ENCODE measurements around the gene ATMIN.

Gene ATMIN

GRCh38 chr16:81014672-81015071 lies 21.0 kb upstream of the ATMIN start:
- no peak for TF ChIP-seq CTCF (IDR thresholded peaks at IDR 0.05; ENCODE audit: low read depth, low read length)
- no peak for DNase-seq (ENCODE audit: low read depth, low spot score)
- in situ Hi-C loops (cut with HindIII; ENCODE audit: low sequenced_read_pairs): no loop called here
- no peak overlapping the region for H3K4me3 ChIP-seq (ENCODE audit: low read depth, low read length)

- no peak for TF ChIP-seq CTCF (IDR thresholded peaks at IDR 0.05; ENCODE audit: low read depth, low read length)
- in situ Hi-C loops (cut with HindIII; ENCODE audit: low sequenced_read_pairs): no loop called here
- no peak for DNase-seq (ENCODE audit: low read depth, low spot score)
- H3K4me3 ChIP-seq (ENCODE audit: low read depth, low read length): no peak overlapping the region
Observed at GRCh38 chr16:81018496-81018895, 17.1 kb upstream of the ATMIN start.

GRCh38 chr16:81026429-81026828 lies 9.2 kb upstream of the ATMIN start:
- no peak for TF ChIP-seq CTCF (IDR thresholded peaks at IDR 0.05; ENCODE audit: low read depth, low read length)
- DNase-seq (ENCODE audit: low read depth, low spot score): no peak
- in situ Hi-C loops (cut with HindIII; ENCODE audit: low sequenced_read_pairs): no loop called here
- no peak overlapping the region for H3K4me3 ChIP-seq (ENCODE audit: low read depth, low read length)

GRCh38 chr16:81029930-81030604 lies 5.6 kb upstream of the ATMIN start:
- no peak for TF ChIP-seq CTCF (IDR thresholded peaks at IDR 0.05; ENCODE audit: low read depth, low read length)
- H3K4me3 ChIP-seq (ENCODE audit: low read depth, low read length): no peak overlapping the region
- in situ Hi-C loops (cut with HindIII; ENCODE audit: low sequenced_read_pairs): no loop called here
- no peak for DNase-seq (ENCODE audit: low read depth, low spot score)

- peak overlapping the region; percentile 66 for H3K4me3 ChIP-seq (ENCODE audit: low read depth, low read length)
- DNase-seq (ENCODE audit: low read depth, low spot score): peak; percentile 27
- in situ Hi-C loops (cut with HindIII; ENCODE audit: low sequenced_read_pairs): no loop called here
Observed at GRCh38 chr16:81035975-81036750, 521 bp downstream of the ATMIN start.

More at GRCh38 chr16:81035975-81036750, 521 bp downstream of the ATMIN start:
- TF ChIP-seq CTCF (IDR thresholded peaks at IDR 0.05; ENCODE audit: low read depth, low read length): no peak
